HepG2 (cell line): Measurements from ENCODE around the gene NEMF. TPM values are rescaled to one million over a fixed set of nuclear protein-coding genes. Genes with fewer than 3 reads are reported as not detected.

ENCODE experiments used
- ATF5 ChIP-seq: sonication (generic); formaldehyde crosslinking; IDR thresholded peaks from 2 replicates; pipeline ENCODE4 v1.4.0; 2020; ENCODE audit warnings: mild to moderate bottlenecking, low read depth, missing genetic modification reagents
- CC2D1A ChIP-seq: sonication (generic); formaldehyde crosslinking; IDR thresholded peaks from 2 replicates; pipeline ENCODE4 v1.8.1; 2023; ENCODE audit warnings: mild to moderate bottlenecking, missing genetic modification reagents
- CSRNP1 ChIP-seq: sonication (generic); formaldehyde crosslinking; IDR thresholded peaks from 2 replicates; pipeline ENCODE4 v1.8.1; 2023; ENCODE audit warnings: mild to moderate bottlenecking, missing genetic modification reagents
- ELF4 ChIP-seq: sonication (generic); formaldehyde crosslinking; IDR thresholded peaks from 2 replicates; pipeline ENCODE4 v1.5.0; 2020; ENCODE audit warnings: missing genetic modification reagents, mild to moderate bottlenecking, moderate library complexity, borderline replicate concordance
- HNRNPUL1 ChIP-seq: fragments of 200-400 bp; formaldehyde crosslinking; IDR thresholded peaks from 2 replicates; pipeline ENCODE4 v1.6.1; 2017; ENCODE audit warnings: low read depth, mild to moderate bottlenecking, low read length, moderate library complexity
- HOXA5 ChIP-seq: sonication (generic); formaldehyde crosslinking; IDR thresholded peaks from 2 replicates; pipeline ENCODE4 v1.4.0; 2020; ENCODE audit warnings: missing genetic modification reagents
- ISX ChIP-seq: sonication (generic); formaldehyde crosslinking; conservative IDR thresholded peaks from 2 replicates; pipeline ENCODE4 v1.5.0; 2020; ENCODE audit warnings: missing genetic modification reagents
- KDM4B ChIP-seq: sonication (generic); formaldehyde crosslinking; IDR thresholded peaks from 2 replicates; pipeline ENCODE4 v1.4.0; 2020; ENCODE audit warnings: missing genetic modification reagents
- MAFF ChIP-seq: IDR thresholded peaks from 2 replicates; pipeline ENCODE4 v1.6.1; 2011; ENCODE audit warnings: low read depth, low read length, improper control_type of control experiment
- MEIS2 ChIP-seq: sonication (generic); formaldehyde crosslinking; IDR thresholded peaks from 2 replicates; pipeline ENCODE4 v1.9.0; 2021; ENCODE audit warnings: mild to moderate bottlenecking, missing genetic modification reagents
- MLX ChIP-seq: IDR thresholded peaks from 2 replicates; pipeline ENCODE4 v1.6.1; 2016
- NFE2L2 ChIP-seq: fragments of 150-350 bp; IDR thresholded peaks from 2 replicates; pipeline ENCODE4 v1.6.1; 2014; ENCODE audit warnings: low read length
- NR0B2 ChIP-seq: sonication (generic); formaldehyde crosslinking; IDR thresholded peaks from 2 replicates; pipeline ENCODE4 v1.4.0; 2020; ENCODE audit warnings: mild to moderate bottlenecking, missing genetic modification reagents
- POGK ChIP-seq: sonication (generic); formaldehyde crosslinking; conservative IDR thresholded peaks from 2 replicates; pipeline ENCODE4 v1.8.0; 2022; ENCODE audit warnings: mild to moderate bottlenecking, moderate library complexity, missing genetic modification reagents
- ZBTB20 ChIP-seq: sonication (generic); formaldehyde crosslinking; IDR thresholded peaks from 2 replicates; pipeline ENCODE4 v1.8.1; 2023; ENCODE audit warnings: missing genetic modification reagents, low read depth, mild to moderate bottlenecking, borderline replicate concordance
- ZBTB43 ChIP-seq: sonication (generic); formaldehyde crosslinking; conservative IDR thresholded peaks from 2 replicates; pipeline ENCODE4 v1.4.0; 2020; ENCODE audit warnings: missing genetic modification reagents
- ZC3H4 ChIP-seq: sonication (generic); formaldehyde crosslinking; IDR thresholded peaks from 2 replicates; pipeline ENCODE4 v1.4.0; 2020; ENCODE audit warnings: missing genetic modification reagents, borderline replicate concordance
- ZFP82 ChIP-seq: sonication (generic); formaldehyde crosslinking; IDR thresholded peaks from 2 replicates; pipeline ENCODE4 v1.5.1; 2020; ENCODE audit warnings: mild to moderate bottlenecking, missing genetic modification reagents, borderline replicate concordance
- ZNF253 ChIP-seq: sonication (generic); formaldehyde crosslinking; IDR thresholded peaks from 2 replicates; pipeline ENCODE4 v1.8.0; 2022; ENCODE audit warnings: mild to moderate bottlenecking, missing genetic modification reagents, borderline replicate concordance
- ZNF484 ChIP-seq: sonication (generic); formaldehyde crosslinking; IDR thresholded peaks from 2 replicates; pipeline ENCODE4 v1.5.1; 2020; ENCODE audit warnings: mild to moderate bottlenecking, low read depth, missing genetic modification reagents, borderline replicate concordance
- ZNF501 ChIP-seq: sonication (generic); formaldehyde crosslinking; IDR thresholded peaks from 2 replicates; pipeline ENCODE4 v1.5.1; 2020; ENCODE audit warnings: mild to moderate bottlenecking, moderate library complexity, missing genetic modification reagents
- ZNF549 ChIP-seq: sonication (generic); formaldehyde crosslinking; IDR thresholded peaks from 2 replicates; pipeline ENCODE4 v1.5.0; 2020; ENCODE audit warnings: missing genetic modification reagents
- ZNF816 ChIP-seq: sonication (generic); formaldehyde crosslinking; IDR thresholded peaks from 2 replicates; pipeline ENCODE4 v1.8.0; 2022; ENCODE audit warnings: missing genetic modification reagents, mild to moderate bottlenecking, borderline replicate concordance
- polyA plus RNA-seq, 8 experiments: library from polyadenylated mRNA; depleted of rRNA in 3 of 8; stranded (reverse) in 7 of 8; unstranded in 1 of 8; fragments of >200 nt; fragmentation: Illumina TruSeq in 4 of 8; extraction: Trizol in 4 of 8; gene quantifications; 2 replicates each; pipeline versions ENCODE4 v1.2.1 to v1.2.3, GENCODE V29; 2011 to 2016; ENCODE audit warnings: low read depth in 4 of 8, missing spikeins in 1 of 8, mixed read lengths in 1 of 8; ENCODE audit not compliant: insufficient read depth in 1 of 8
- total RNA-seq, 5 experiments: library from RNA; depleted of rRNA; stranded (reverse); fragments of >200 nt; fragmentation: Illumina TruSeq; extraction: Trizol; gene quantifications; 2 replicates each; pipeline ENCODE4 v1.2.3, GENCODE V29; 2016; ENCODE audit warnings: low read depth in 1 of 5

NEMF gene
- total and polyA plus RNA-seq, 2 of the 13 experiments (the other 11 are each of a cell fraction or from before 2014, with no cell fraction given) = 21.3 to 57.9 TPM

- TF ChIP-seq HOXA5 (CRISPR knock-in tag) (peak; percentile 63), CSRNP1 (CRISPR knock-in tag) (0 out of 2 replicates have a peak, but pooled peaks have one; percentile 71), ZBTB20 (no peak; the same call in 1 of the 2 replicates), ATF5 (CRISPR knock-in tag) (peak; percentile 90; the same call in 1 of the 2 replicates), ISX (CRISPR knock-in tag) (no peak), ELF4 (CRISPR knock-in tag) (peak; percentile 80; the same call in 1 of the 2 replicates), MLX (peak; percentile 46), HNRNPUL1 (0 out of 2 replicates have a peak, but pooled peaks have one; percentile 25), ZFP82 (CRISPR knock-in tag) (no peak; the same call in none of the 2 replicates), ZNF816 (CRISPR knock-in tag) (0 out of 2 replicates have a peak, but pooled peaks have one; percentile 80), ZC3H4 (CRISPR knock-in tag) (no peak; the same call in 1 of the 2 replicates), NFE2L2 (no peak), MAFF (no peak), ZNF253 (CRISPR knock-in tag) (0 out of 2 replicates have a peak, but pooled peaks have one; percentile 11), MEIS2 (CRISPR knock-in tag) (peak; percentile 24; the same call in 1 of the 2 replicates), KDM4B (CRISPR knock-in tag) (peak; percentile 78; the same call in 1 of the 2 replicates), ZNF484 (CRISPR knock-in tag) (0 out of 2 replicates have a peak, but pooled peaks have one; percentile 63), ZNF549 (CRISPR knock-in tag) (no peak), ZBTB43 (CRISPR knock-in tag) (no peak; the same call in 1 of the 2 replicates), CC2D1A (CRISPR knock-in tag) (no peak), NR0B2 (peak; percentile 85), POGK (CRISPR knock-in tag) (peak; percentile 32), ZNF501 (CRISPR knock-in tag) (peak; percentile 89)
Observed at GRCh38 chr14:49892636-49893308, 40.2 kb upstream of the NEMF start, which contains the start of gene ARF6 (continued).
